ENCODE measurements around the gene ROCK2. TPM values are rescaled to one million over a fixed set of nuclear protein-coding genes. Genes with fewer than 3 reads are reported as not detected.

Gene ROCK2
- total and polyA plus RNA-seq, 7 donors: 12.1 to 84.4 (median 60.8) TPM

GRCh38 chr2:11159574-11160170 lies 184.8 kb downstream of the ROCK2 start:
- Histone ChIP-seq H3K4me1 (peaks cover 10% of the 10 kb centered on the region), H3K9me3 (no peaks in the 10 kb centered on the region), H3K36me3 (ENCODE audit: insufficient read depth in 1 of 2, low read depth in 1 of 2) (peaks cover 0 to 10% of the 10 kb centered on the region in 2 donors), H3K27ac (no peak overlapping the region), H3K27me3 (ENCODE audit: insufficient read depth in 3 of 3, low read length in 2 of 3) (no peaks in the 10 kb centered on the region), H3K4me3 (no peak overlapping the region)
- no peak for ATAC-seq
- TF ChIP-seq, protein P1, sequence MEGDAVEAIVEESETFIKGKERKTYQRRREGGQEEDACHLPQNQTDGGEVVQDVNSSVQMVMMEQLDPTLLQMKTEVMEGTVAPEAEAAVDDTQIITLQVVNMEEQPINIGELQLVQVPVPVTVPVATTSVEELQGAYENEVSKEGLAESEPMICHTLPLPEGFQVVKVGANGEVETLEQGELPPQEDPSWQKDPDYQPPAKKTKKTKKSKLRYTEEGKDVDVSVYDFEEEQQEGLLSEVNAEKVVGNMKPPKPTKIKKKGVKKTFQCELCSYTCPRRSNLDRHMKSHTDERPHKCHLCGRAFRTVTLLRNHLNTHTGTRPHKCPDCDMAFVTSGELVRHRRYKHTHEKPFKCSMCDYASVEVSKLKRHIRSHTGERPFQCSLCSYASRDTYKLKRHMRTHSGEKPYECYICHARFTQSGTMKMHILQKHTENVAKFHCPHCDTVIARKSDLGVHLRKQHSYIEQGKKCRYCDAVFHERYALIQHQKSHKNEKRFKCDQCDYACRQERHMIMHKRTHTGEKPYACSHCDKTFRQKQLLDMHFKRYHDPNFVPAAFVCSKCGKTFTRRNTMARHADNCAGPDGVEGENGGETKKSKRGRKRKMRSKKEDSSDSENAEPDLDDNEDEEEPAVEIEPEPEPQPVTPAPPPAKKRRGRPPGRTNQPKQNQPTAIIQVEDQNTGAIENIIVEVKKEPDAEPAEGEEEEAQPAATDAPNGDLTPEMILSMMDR (IDR thresholded peaks at IDR 0.05): no peak
- intact Hi-C loops (cut with DNase I): no loop called here
- 94 to 96% (median 95%) methylated on average over 14 of the region's 14 CpGs for WGBS, 3 donors
- DNase-seq: no peak

DNA sequence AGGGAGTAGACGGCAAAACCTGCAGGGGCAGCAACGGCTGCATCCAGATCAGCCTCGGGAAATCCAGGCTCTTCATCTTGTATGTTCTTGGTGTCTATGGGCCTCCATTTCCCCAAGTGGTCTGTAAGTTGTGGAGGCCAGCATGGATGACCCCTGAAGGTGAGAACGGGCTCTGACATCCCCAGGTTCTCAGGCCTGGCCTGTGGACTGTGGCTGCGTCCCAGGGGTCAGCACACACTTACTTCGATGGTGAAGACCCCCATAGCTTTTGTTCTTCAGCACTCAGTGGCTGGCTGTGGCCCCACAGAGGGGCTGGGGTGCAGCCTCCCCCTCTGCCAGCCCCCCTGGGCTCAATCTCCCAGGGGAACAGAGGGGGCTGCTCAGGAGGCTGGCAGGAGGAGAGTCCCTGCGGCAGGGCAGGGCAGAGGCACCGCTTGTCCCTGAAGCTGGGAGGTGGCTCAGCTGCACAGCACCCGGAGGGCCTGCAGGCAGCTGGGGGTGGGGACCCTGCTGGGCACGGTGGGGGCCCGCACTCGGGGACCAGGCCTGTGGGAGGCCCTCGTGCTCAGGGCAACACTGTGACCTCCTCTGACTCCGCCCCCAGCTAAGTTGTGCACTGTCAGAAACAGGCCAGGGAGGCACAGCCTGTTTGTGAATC lies 185.4 kb downstream of the ROCK2 start:
- Histone ChIP-seq H3K36me3 (ENCODE audit: insufficient read depth in 1 of 2, low read depth in 1 of 2) (peaks cover 0 to 9% of the 10 kb centered on the region in 2 donors), H3K4me3 (no peak overlapping the region), H3K9me3 (no peaks in the 10 kb centered on the region), H3K4me1 (peaks cover 10% of the 10 kb centered on the region), H3K27ac (no peak overlapping the region), H3K27me3 (ENCODE audit: insufficient read depth in 3 of 3, low read length in 2 of 3) (no peaks in the 10 kb centered on the region)
- ATAC-seq (no peak), DNase-seq (no peak)
- 76 to 88% (median 86%) methylated on average over 14 of the region's 14 CpGs for WGBS, 3 donors
- intact Hi-C loops (cut with DNase I): no loop called here
- TF ChIP-seq, protein P1 (IDR thresholded peaks at IDR 0.05): no peak

GRCh38 chr2:11157731-11158130 lies 186.7 kb downstream of the ROCK2 start:
- Histone ChIP-seq H3K36me3 (ENCODE audit: insufficient read depth in 1 of 2, low read depth in 1 of 2) (no peaks in the 10 kb centered on the region), H3K27me3 (ENCODE audit: insufficient read depth in 3 of 3, low read length in 2 of 3) (no peaks in the 10 kb centered on the region), H3K9me3 (no peaks in the 10 kb centered on the region), H3K27ac (no peak overlapping the region), H3K4me3 (no peak overlapping the region), H3K4me1 (peaks cover 10% of the 10 kb centered on the region)
- WGBS, 3 donors: 90 to 98% (median 94%) methylated on average over 4 of the region's 4 CpGs
- DNase-seq: no peak
- intact Hi-C loops (cut with DNase I): loop anchor here in 1 of 2 donors (2.0 kb wide), 1 partner anchor 25 kb away; a partner anchor contains a TSS
- no peak for ATAC-seq
- TF ChIP-seq, protein P1 (IDR thresholded peaks at IDR 0.05): no peak

GRCh38 chr2:11157296-11157695 lies 187.1 kb downstream of the ROCK2 start:
- Histone ChIP-seq H3K27ac (no peak overlapping the region), H3K4me3 (no peak overlapping the region), H3K27me3 (ENCODE audit: insufficient read depth in 3 of 3, low read length in 2 of 3) (no peaks in the 10 kb centered on the region), H3K36me3 (ENCODE audit: insufficient read depth in 1 of 2, low read depth in 1 of 2) (no peaks in the 10 kb centered on the region), H3K9me3 (no peaks in the 10 kb centered on the region), H3K4me1 (peaks cover 10% of the 10 kb centered on the region)
- TF ChIP-seq, protein P1 (IDR thresholded peaks at IDR 0.05): no peak
- no peak for DNase-seq
- intact Hi-C loops (cut with DNase I): loop anchor here in 1 of 2 donors (2.0 kb wide), 1 partner anchor 24 kb away; a partner anchor contains a TSS
- WGBS, 3 donors: 90 to 96% (median 90%) methylated on average over 6 of the region's 6 CpGs
- no peak for ATAC-seq
